HepG2 (cell line): ENCODE results near the gene DIAPH3.

ENCODE experiments used
- SP2 ChIP-seq: sonication (generic); formaldehyde crosslinking; IDR thresholded peaks from 2 replicates; pipeline ENCODE4 v1.5.1; 2020; ENCODE audit warnings: mild to moderate bottlenecking, missing genetic modification reagents
- ZNF430 ChIP-seq: sonication (generic); formaldehyde crosslinking; IDR thresholded peaks from 2 replicates; pipeline ENCODE4 v1.9.0; 2021; ENCODE audit warnings: mild to moderate bottlenecking, missing genetic modification reagents

- TF ChIP-seq SP2 (CRISPR knock-in tag) = no peak
- TF ChIP-seq ZNF430 (CRISPR knock-in tag) = no peak
Measured at GRCh38 chr13:59710996-59711701, 452.6 kb downstream of the DIAPH3 start.
